Liver (tissue), 9 donors: ENCODE results near the gene MSI2. TPM values are rescaled to one million over a fixed set of nuclear protein-coding genes. Genes with fewer than 3 reads are reported as not detected.

Source experiments
- DNase-seq: peaks from one replicate; pipeline ENCODE4 v3.0.0-alpha.2; 2017; ENCODE audit warnings: low spot score
- H3K27ac ChIP-seq, 2 donors: one replicate each; pipeline ENCODE4 v1.7.0; 2013; ENCODE audit warnings: inconsistent platforms in 2 of 2, low read length in 2 of 2, control low read depth in 1 of 2, low read depth in 1 of 2, mild to moderate bottlenecking in 1 of 2
- H3K27me3 ChIP-seq, 4 donors: one replicate each; pipeline versions ENCODE4 v1.6.1 to v1.7.0; 2013; ENCODE audit warnings: low read length in 3 of 4, inconsistent platforms in 1 of 4, mild to moderate bottlenecking in 1 of 4, moderate library complexity in 1 of 4; ENCODE audit not compliant: control insufficient read depth in 4 of 4, insufficient read depth in 4 of 4
- H3K36me3 ChIP-seq, 4 donors: one replicate each; pipeline versions ENCODE4 v1.6.1 to v1.7.0; 2013; ENCODE audit warnings: low read length in 3 of 4, mild to moderate bottlenecking in 3 of 4, low read depth in 1 of 4, moderate library complexity in 1 of 4; ENCODE audit not compliant: control insufficient read depth in 4 of 4, insufficient read depth in 3 of 4
- H3K4me1 ChIP-seq, 4 donors: one replicate each; pipeline versions ENCODE4 v1.6.1 to v1.7.0; 2013; ENCODE audit warnings: low read length in 3 of 4, mild to moderate bottlenecking in 3 of 4, moderate library complexity in 1 of 4; ENCODE audit not compliant: control insufficient read depth in 4 of 4, insufficient read depth in 4 of 4
- H3K4me3 ChIP-seq, 3 donors: one replicate each; pipeline versions ENCODE4 v1.6.1 to v1.7.0; 2013; ENCODE audit warnings: low read length in 3 of 3, control low read depth in 1 of 3, low read depth in 1 of 3, mild to moderate bottlenecking in 1 of 3
- H3K9ac ChIP-seq, 2 donors: one replicate each; pipeline ENCODE4 v1.7.0; 2013; ENCODE audit warnings: low read length in 2 of 2, mild to moderate bottlenecking in 2 of 2, moderate library complexity in 2 of 2, control low read depth in 1 of 2, low read depth in 1 of 2
- H3K9me3 ChIP-seq, 4 donors: one replicate each; pipeline versions ENCODE4 v1.6.1 to v1.7.0; 2013; ENCODE audit warnings: low read length in 3 of 4; ENCODE audit not compliant: control insufficient read depth in 4 of 4
- ATF3 ChIP-seq: IDR thresholded peaks from 2 replicates; pipeline ENCODE4 v1.6.1; 2016; ENCODE audit warnings: antibody characterized with exemption
- CTCF ChIP-seq: fragments of 150-350 bp; IDR thresholded peaks from 2 replicates; pipeline ENCODE4 v1.5.1; 2017; ENCODE audit warnings: improper control_type of control experiment, low read depth, low read length; ENCODE audit not compliant: missing input control
- EGR1 ChIP-seq, 2 donors: IDR thresholded peaks; 2 replicates each; pipeline ENCODE4 v1.6.1; 2016 to 2018; ENCODE audit warnings: antibody characterized with exemption in 2 of 2, low read depth in 2 of 2
- FOXA2 ChIP-seq: IDR thresholded peaks from 2 replicates; pipeline ENCODE4 v1.6.1; 2016; ENCODE audit warnings: antibody characterized with exemption
- GABPA ChIP-seq, 2 donors: IDR thresholded peaks in 1 of 2; conservative IDR thresholded peaks in 1 of 2; 2 replicates each; pipeline ENCODE4 v1.6.1; 2016; ENCODE audit warnings: antibody characterized with exemption in 2 of 2, mild to moderate bottlenecking in 1 of 2, moderate library complexity in 1 of 2
- HNF4A ChIP-seq, 2 donors: conservative IDR thresholded peaks; 2 replicates each; pipeline ENCODE4 v1.6.1; 2016; ENCODE audit warnings: antibody characterized with exemption in 2 of 2, mild to moderate bottlenecking in 2 of 2
- HNF4G ChIP-seq: IDR thresholded peaks from 2 replicates; pipeline ENCODE4 v1.6.1; 2016; ENCODE audit warnings: antibody characterized with exemption
- JUND ChIP-seq, 2 donors: IDR thresholded peaks; 2 replicates each; pipeline ENCODE4 v1.6.1; 2016; ENCODE audit warnings: antibody characterized with exemption in 2 of 2
- NR2F2 ChIP-seq: IDR thresholded peaks from 2 replicates; pipeline ENCODE4 v1.6.1; 2016; ENCODE audit warnings: antibody characterized with exemption
- REST ChIP-seq: IDR thresholded peaks from 2 replicates; pipeline ENCODE4 v1.6.1; 2016; ENCODE audit warnings: antibody characterized with exemption, mild to moderate bottlenecking
- SP1 ChIP-seq: IDR thresholded peaks from 2 replicates; pipeline ENCODE4 v1.6.1; 2018; ENCODE audit warnings: antibody characterized with exemption, mild to moderate bottlenecking
- TAF1 ChIP-seq: conservative IDR thresholded peaks from 2 replicates; pipeline ENCODE4 v1.6.1; 2016; ENCODE audit warnings: antibody characterized with exemption, mild to moderate bottlenecking
- YY1 ChIP-seq: IDR thresholded peaks from 2 replicates; pipeline ENCODE4 v1.6.1; 2016; ENCODE audit warnings: antibody characterized with exemption, mild to moderate bottlenecking
- ZBTB33 ChIP-seq: IDR thresholded peaks from 2 replicates; pipeline ENCODE4 v1.6.1; 2016; ENCODE audit warnings: antibody characterized with exemption
- WGBS: extraction: QIAGEN DNeasy Blood & Tissue Kit; methylation state at CpG from one replicate; pipeline ENCODE4 v1.1.7; 2013; 5-methylcytosine and 5-hydroxymethylcytosine counted together
- polyA plus RNA-seq, 2 donors: library from polyadenylated mRNA; stranded (reverse) in 1 of 2; unstranded in 1 of 2; fragments of 200-250 nt in 1 of 2; fragments of >200 nt in 1 of 2; fragmentation: Nextera tagmentation in 1 of 2; extraction: Ambion mirVana in 1 of 2; gene quantifications; one replicate each; pipeline versions ENCODE4 v1.2.1 to v1.2.3, GENCODE V29; 2013 to 2015
- total RNA-seq, 2 donors: library from RNA; depleted of rRNA; stranded (reverse); fragments of >200 nt; gene quantifications; one replicate each; pipeline ENCODE4 v1.2.3, GENCODE V29; 2014
- donor health status: healthy.
- donor health status: healthy.
- donor health status: healthy.
- donor health status: healthy.
- donor health status: healthy.

The MSI2 gene
- total and polyA plus RNA-seq, 4 donors: 5.7 to 15.6 (median 9.2) TPM

- no peaks in the 10 kb centered on the region for H3K36me3 ChIP-seq
- no peak overlapping the region for H3K27ac ChIP-seq
- no peak overlapping the region for H3K9ac ChIP-seq
- WGBS: 88% methylated on average over 8 of the region's 8 CpGs
- no peak overlapping the region for H3K4me3 ChIP-seq
- H3K27me3 ChIP-seq: no peaks in the 10 kb centered on the region
- DNase-seq: no peak
- no peak for TF ChIP-seq JUND (IDR thresholded peaks at IDR 0.05)
- TF ChIP-seq GABPA (IDR thresholded peaks at IDR 0.05 in 1 of 2, conservative IDR thresholded peaks at IDR 0.05 in 1 of 2): no peak
- TF ChIP-seq SP1: no peak
- no peak for TF ChIP-seq CTCF
- no peak for TF ChIP-seq EGR1 (IDR thresholded peaks at IDR 0.05; ENCODE audit: low read depth in 2 of 2)
- no peak for TF ChIP-seq REST
- TF ChIP-seq ATF3: no peak
- TF ChIP-seq HNF4G: no peak
- no peak for TF ChIP-seq ZBTB33
- TF ChIP-seq HNF4A (conservative IDR thresholded peaks at IDR 0.05): no peak
- TF ChIP-seq FOXA2: no peak
- TF ChIP-seq YY1: no peak
- no peaks in the 10 kb centered on the region for H3K9me3 ChIP-seq
- peaks cover 0 to 10% (median 2%) of the 10 kb centered on the region in 4 donors for H3K4me1 ChIP-seq
Observed at GRCh38 chr17:57727630-57728175, 471.4 kb downstream of the MSI2 start.

DNA sequence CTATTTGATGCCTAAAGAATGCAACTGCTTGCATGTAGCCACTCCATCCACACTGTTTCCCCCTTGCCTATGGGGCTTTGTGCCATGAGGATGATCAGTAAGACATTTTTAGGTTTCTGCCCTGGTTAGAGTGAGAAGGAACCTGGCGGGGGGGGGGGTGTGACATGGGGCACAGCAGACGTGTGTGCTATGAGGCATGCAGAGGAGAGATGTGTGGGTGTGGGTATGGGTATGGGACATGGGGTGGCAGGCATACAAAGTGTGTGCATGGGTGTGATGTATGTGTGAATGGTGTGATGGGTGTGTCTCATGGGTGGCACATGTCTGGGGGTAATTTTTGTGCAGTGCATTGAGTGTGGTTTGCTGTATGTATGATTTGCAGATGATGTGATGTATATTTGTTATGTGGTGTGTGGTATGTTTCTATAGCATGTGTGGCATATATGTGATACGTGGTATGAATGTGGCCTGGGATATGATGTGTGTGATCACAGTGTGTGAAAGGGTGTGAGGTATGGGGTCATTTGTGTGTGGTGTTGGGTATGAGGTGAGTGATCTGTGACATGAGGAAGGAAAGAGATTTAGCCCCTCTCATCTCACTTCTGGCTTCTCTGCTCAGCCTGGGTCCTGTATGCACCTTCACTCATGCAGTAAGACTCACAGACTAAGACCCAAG lies 473.8 kb downstream of the MSI2 start:
- no peaks in the 10 kb centered on the region for H3K27me3 ChIP-seq
- H3K9me3 ChIP-seq: no peaks in the 10 kb centered on the region
- no peak overlapping the region for H3K27ac ChIP-seq
- H3K36me3 ChIP-seq: no peaks in the 10 kb centered on the region
- WGBS: 90% methylated on average over 3 of the region's 3 CpGs
- H3K9ac ChIP-seq: no peak overlapping the region
- peaks cover 0 to 10% (median 3%) of the 10 kb centered on the region in 4 donors for H3K4me1 ChIP-seq
- DNase-seq: no peak
- no peak overlapping the region for H3K4me3 ChIP-seq
- no peak for TF ChIP-seq TAF1
- TF ChIP-seq NR2F2: no peak
- TF ChIP-seq HNF4A (conservative IDR thresholded peaks at IDR 0.05): no peak
